Activated CD8-positive, alpha-beta T cell treated with anti-CD3 and anti-CD28 coated beads for 36 hours (primary cell): ENCODE results near the gene PSMA7. TPM values are rescaled to one million over a fixed set of nuclear protein-coding genes. Genes with fewer than 3 reads are reported as not detected.

Experiments
- ATAC-seq: fragments of 200-7000 bp; cut with Tn5 transposase; one replicate; pipeline ENCODE4 v1.10.0; 2021; ENCODE audit warnings: mild to moderate bottlenecking, moderate library complexity
- CTCF ChIA-PET: fragments of 350-600 bp; sonication (Branson Sonifier 250); formaldehyde crosslinking; loops from one replicate; lab custom pipeline; 2021; ENCODE audit warnings: antibody characterized with exemption; lab: Charles Lee
- POLR2A ChIA-PET: fragments of 350-600 bp; sonication (Branson Sonifier 250); formaldehyde crosslinking; loops from one replicate; lab custom pipeline; 2021; ENCODE audit warnings: antibody characterized with exemption; lab: Charles Lee
- DNase-seq: peaks from one replicate; pipeline ENCODE4 v3.0.0-alpha.2; 2020
- H3K27ac Mint-ChIP-seq: one replicate; pipeline ENCODE4 v1.8.0; 2021; ENCODE audit warnings: mild to moderate bottlenecking, mixed read lengths
- H3K27me3 Mint-ChIP-seq: one replicate; pipeline ENCODE4 v1.8.0; 2021; ENCODE audit warnings: mixed read lengths
- H3K36me3 Mint-ChIP-seq: one replicate; pipeline ENCODE4 v1.8.0; 2021; ENCODE audit warnings: low read depth, mixed read lengths
- H3K4me1 Mint-ChIP-seq: one replicate; pipeline ENCODE4 v1.8.0; 2021; ENCODE audit warnings: low read depth, mixed read lengths
- H3K4me3 Mint-ChIP-seq: one replicate; pipeline ENCODE4 v1.8.0; 2021; ENCODE audit warnings: mild to moderate bottlenecking, moderate library complexity, mixed read lengths
- H3K9me3 Mint-ChIP-seq: one replicate; pipeline ENCODE4 v1.8.0; 2021; ENCODE audit warnings: mixed read lengths
- intact Hi-C: fragments of 100-400 bp; cut with micrococcal nuclease; formaldehyde crosslinking; loops from one replicate; pipeline ENCODE4 v1.10.0; 2022
- total RNA-seq, 2 experiments: library from RNA; stranded (reverse); gene quantifications; one replicate each; pipeline ENCODE4 v1.2.3, GENCODE V29; 2021
- TF ChIP-seq, protein P1 (sequence below): fragments of 200-600 bp; IDR thresholded peaks from one replicate; pipeline ENCODE4 v1.8.0; 2022; ENCODE audit warnings: antibody characterized with exemption, mild to moderate bottlenecking

The PSMA7 gene
- total RNA-seq, 2 experiments from 2014 or later, result 286 to 289 TPM

DNA sequence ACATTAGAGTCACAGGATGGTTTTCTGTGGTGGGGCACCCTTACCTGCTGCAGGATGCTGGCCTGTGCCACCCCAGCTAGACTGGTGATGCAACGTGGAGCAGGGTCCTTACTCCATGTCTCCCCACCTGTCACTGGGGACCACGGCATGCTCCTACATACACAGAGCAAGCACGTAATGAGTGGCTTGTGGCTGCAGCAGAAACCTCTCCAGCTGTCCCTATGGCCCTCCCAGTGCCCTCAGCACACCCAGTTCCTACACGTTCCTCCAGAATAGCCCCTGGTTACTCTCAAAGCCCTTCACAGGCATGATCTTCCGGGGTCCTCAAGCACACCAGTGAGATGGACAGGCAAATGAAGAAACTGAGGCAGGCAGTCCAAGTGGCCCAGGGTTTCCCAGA, 24.1 kb downstream of the PSMA7 start:
- CTCF ChIA-PET, result interaction anchor here (0.9 to 1.7 kb wide), 2 partner anchors 20 to 108 kb away, joined by 3 to 4 read pairs; no protein-coding TSS in a partner anchor
- TF ChIP-seq, protein P1, sequence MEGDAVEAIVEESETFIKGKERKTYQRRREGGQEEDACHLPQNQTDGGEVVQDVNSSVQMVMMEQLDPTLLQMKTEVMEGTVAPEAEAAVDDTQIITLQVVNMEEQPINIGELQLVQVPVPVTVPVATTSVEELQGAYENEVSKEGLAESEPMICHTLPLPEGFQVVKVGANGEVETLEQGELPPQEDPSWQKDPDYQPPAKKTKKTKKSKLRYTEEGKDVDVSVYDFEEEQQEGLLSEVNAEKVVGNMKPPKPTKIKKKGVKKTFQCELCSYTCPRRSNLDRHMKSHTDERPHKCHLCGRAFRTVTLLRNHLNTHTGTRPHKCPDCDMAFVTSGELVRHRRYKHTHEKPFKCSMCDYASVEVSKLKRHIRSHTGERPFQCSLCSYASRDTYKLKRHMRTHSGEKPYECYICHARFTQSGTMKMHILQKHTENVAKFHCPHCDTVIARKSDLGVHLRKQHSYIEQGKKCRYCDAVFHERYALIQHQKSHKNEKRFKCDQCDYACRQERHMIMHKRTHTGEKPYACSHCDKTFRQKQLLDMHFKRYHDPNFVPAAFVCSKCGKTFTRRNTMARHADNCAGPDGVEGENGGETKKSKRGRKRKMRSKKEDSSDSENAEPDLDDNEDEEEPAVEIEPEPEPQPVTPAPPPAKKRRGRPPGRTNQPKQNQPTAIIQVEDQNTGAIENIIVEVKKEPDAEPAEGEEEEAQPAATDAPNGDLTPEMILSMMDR, result no peak
- POLR2A ChIA-PET, result interaction anchor here (0.9 to 3.5 kb wide), 5 partner anchors 9 to 52 kb away, joined by 3 to 14 read pairs (median 3); partner anchors contain the start of gene TAF4

GRCh38 chr20:62118113-62119043, 24.8 kb downstream of the PSMA7 start:
- peaks cover 2% of the 10 kb centered on the region for H3K36me3 Mint-ChIP-seq
- DNase-seq (no peak), ATAC-seq (no peak)
- TF ChIP-seq, protein P1, result no peak
- peak overlapping the region; percentile 20 for H3K27ac Mint-ChIP-seq
- ChIA-PET POLR2A (interaction anchor here (0.9 to 3.5 kb wide), 5 partner anchors 10 to 52 kb away, joined by 3 to 14 read pairs (median 3); partner anchors contain the start of gene TAF4), CTCF (interaction anchor here (0.9 to 1.7 kb wide), 2 partner anchors 20 to 107 kb away, joined by 3 to 4 read pairs; no protein-coding TSS in a partner anchor)
- intact Hi-C loops, result no loop called here
- peaks cover 38% of the 10 kb centered on the region for H3K4me1 Mint-ChIP-seq
- no peak overlapping the region for H3K4me3 Mint-ChIP-seq
- peaks cover 9% of the 10 kb centered on the region for H3K9me3 Mint-ChIP-seq
- H3K27me3 Mint-ChIP-seq, result no peaks in the 10 kb centered on the region

More for the DNA sequence above, 24.1 kb downstream of the PSMA7 start:
- intact Hi-C loops, result no loop called here
- no peak for ATAC-seq
- Mint-ChIP-seq H3K4me1 (peaks cover 46% of the 10 kb centered on the region), H3K4me3 (no peak overlapping the region), H3K27ac (no peak overlapping the region), H3K36me3 (peaks cover 4% of the 10 kb centered on the region), H3K27me3 (no peaks in the 10 kb centered on the region), H3K9me3 (peaks cover 9% of the 10 kb centered on the region)
- peak; percentile 26 for DNase-seq

- Mint-ChIP-seq H3K9me3 (peaks cover 12% of the 10 kb centered on the region), H3K4me3 (no peak overlapping the region), H3K27me3 (no peaks in the 10 kb centered on the region), H3K4me1 (peaks cover 37% of the 10 kb centered on the region), H3K36me3 (peaks cover 4% of the 10 kb centered on the region), H3K27ac (peak overlapping the region; percentile 20)
- POLR2A ChIA-PET, result interaction anchor here (1.0 to 3.5 kb wide), 2 partner anchors 12 to 51 kb away, joined by 4 to 14 read pairs; partner anchors contain the start of gene TAF4
- DNase-seq (peak; percentile 87), ATAC-seq (peak; percentile 38)
- intact Hi-C loops, result no loop called here
- CTCF ChIA-PET, result no interaction called here
- TF ChIP-seq, protein P1, result no peak
Measured at GRCh38 chr20:62117658-62118057, 25.5 kb downstream of the PSMA7 start.

GRCh38 chr20:62117362-62117646, 25.9 kb downstream of the PSMA7 start:
- ATAC-seq (no peak), DNase-seq (no peak)
- CTCF ChIA-PET, result no interaction called here
- intact Hi-C loops, result no loop called here
- TF ChIP-seq, protein P1, result no peak
- Mint-ChIP-seq H3K4me1 (peaks cover 37% of the 10 kb centered on the region), H3K4me3 (no peak overlapping the region), H3K27ac (no peak overlapping the region), H3K9me3 (peaks cover 16% of the 10 kb centered on the region), H3K36me3 (peaks cover 4% of the 10 kb centered on the region), H3K27me3 (no peaks in the 10 kb centered on the region)
- POLR2A ChIA-PET, result interaction anchor here (1.0 to 3.5 kb wide), 2 partner anchors 12 to 51 kb away, joined by 4 to 14 read pairs; partner anchors contain the start of gene TAF4
